ENCODE data around the gene CES3.

- no peak for TF ChIP-seq POLR2AphosphoS5 (IDR thresholded peaks at IDR 0.05; ENCODE audit: low read depth, low read length)
- no peak for TF ChIP-seq POLR2A (IDR thresholded peaks at IDR 0.05; ENCODE audit: low read depth, low read length)
- TF ChIP-seq TAF1 (IDR thresholded peaks at IDR 0.05; ENCODE audit: borderline replicate concordance, low read depth, low read length), result no peak
These were observed 30.9 kb upstream of the CES3 start for GRCh38 chr16:66930189-66930588.
